Esophagus squamous epithelium (tissue), 5 donors: Measurements from ENCODE around the gene SETD1B. TPM values are rescaled to one million over a fixed set of nuclear protein-coding genes. Genes with fewer than 3 reads are reported as not detected.
A peak's percentile ranks its signal among the peaks of the same experiment; 100 is the strongest.

ENCODE experiments used
- DNase-seq: peaks from one replicate; lab custom pipeline; 2025; lab: John Stamatoyannopoulos, UW
- H3K27ac ChIP-seq, 4 donors: fragments of 200-600 bp; sonication (generic); one replicate each; pipeline ENCODE4 v1.5.1; 2016 to 2019; ENCODE audit warnings: mild to moderate bottlenecking in 1 of 4
- H3K27me3 ChIP-seq, 4 donors: fragments of 200-600 bp; sonication (generic); 1 replicate in 3 of 4; 2 replicates in 1 of 4; pipeline versions ENCODE4 v1.5.1 to v1.6.0; 2017 to 2021; ENCODE audit warnings: antibody characterized with exemption in 1 of 4
- H3K36me3 ChIP-seq, 3 donors: fragments of 200-600 bp; sonication (generic); one replicate each; pipeline ENCODE4 v1.5.1; 2016 to 2019
- H3K4me1 ChIP-seq, 3 donors: fragments of 200-600 bp; sonication (generic); one replicate each; pipeline ENCODE4 v1.5.1; 2017 to 2019
- H3K4me3 ChIP-seq, 4 donors: fragments of 200-600 bp; sonication (generic); 1 replicate in 3 of 4; 2 replicates in 1 of 4; pipeline ENCODE4 v1.5.1; 2016 to 2019; ENCODE audit warnings: mild to moderate bottlenecking in 2 of 4, moderate library complexity in 1 of 4
- H3K9me3 ChIP-seq, 3 donors: fragments of 200-600 bp; sonication (generic); one replicate each; pipeline ENCODE4 v1.5.1; 2016 to 2019
- CTCF ChIP-seq, 6 experiments: fragments of 450-650 bp in 4 of 6; fragments of 200-600 bp in 2 of 6; sonication (generic) in 2 of 6; IDR thresholded peaks; one replicate each; pipeline ENCODE4 v1.5.1; 2016 to 2019; ENCODE audit warnings: antibody characterized with exemption in 6 of 6, mild to moderate bottlenecking in 4 of 6, moderate library complexity in 4 of 6
- POLR2A ChIP-seq, 4 donors: fragments of 450-650 bp; IDR thresholded peaks; one replicate each; pipeline ENCODE4 v1.6.1; 2017; ENCODE audit warnings: antibody characterized with exemption in 4 of 4, mild to moderate bottlenecking in 4 of 4, moderate library complexity in 3 of 4
- WGBS, 2 donors: methylation state at CpG; one replicate each; pipeline ENCODE4 v1.1.5; 2018; 5-methylcytosine and 5-hydroxymethylcytosine counted together
- intact Hi-C: fragments of 100-400 bp; cut with DNase I; formaldehyde crosslinking; loops from one replicate; pipeline ENCODE4 v1.15.0; 2022
- total RNA-seq, 4 donors: library from RNA; depleted of rRNA; stranded (reverse); fragments of >200 nt; gene quantifications; one replicate each; pipeline ENCODE4 v1.1.0, GENCODE V29; 2016
- donor health status: DM: yes; HTN: yes; CAD: no.

Gene SETD1B
- total RNA-seq, 4 donors from 2014 or later = 5.6 to 14.4 (median 10.6) TPM

GRCh38 chr12:121799156-121799841, 4.5 kb upstream of the SETD1B start:
- Histone ChIP-seq H3K4me1 (peaks cover 42 to 68% (median 50%) of the 10 kb centered on the region in 3 donors), H3K4me3 (peak overlapping the region; percentile 75 to 91 (median 86)), H3K36me3 (peaks cover 8 to 14% (median 8%) of the 10 kb centered on the region in 3 donors), H3K27me3 (no peaks in the 10 kb centered on the region), H3K27ac (peak overlapping the region; percentile 100), H3K9me3 (no peaks in the 10 kb centered on the region)
- no peak for DNase-seq
- TF ChIP-seq POLR2A (IDR thresholded peaks at IDR 0.05) (peak in 2 of 4 donors; percentile 29 to 36), CTCF (IDR thresholded peaks at IDR 0.05) (peak in 2 of 6 experiments; percentile 8 to 12)
- 6 to 10% methylated on average over 4 to 14 of the region's 30 CpGs for WGBS, 2 donors
- intact Hi-C loops = no loop called here

- intact Hi-C loops = no loop called here
- Histone ChIP-seq H3K36me3 (peaks cover 8 to 14% (median 8%) of the 10 kb centered on the region in 3 donors), H3K27ac (peak overlapping the region; percentile 100), H3K4me3 (peak overlapping the region; percentile 75 to 91 (median 86)), H3K4me1 (peaks cover 35 to 63% (median 43%) of the 10 kb centered on the region in 3 donors), H3K27me3 (no peaks in the 10 kb centered on the region), H3K9me3 (no peaks in the 10 kb centered on the region)
- 0% methylated on average over 11 of the region's 84 CpGs; no CpG with 5 or more reads in 1 of the 2 donors for WGBS, 2 donors
- peak; percentile 52 for DNase-seq
- peak in 1 of 6 experiments; percentile 7 for TF ChIP-seq CTCF (IDR thresholded peaks at IDR 0.05)
- TF ChIP-seq POLR2A (IDR thresholded peaks at IDR 0.05) = peak in 2 of 4 donors; percentile 70 to 89
These were observed 3.7 kb upstream of the SETD1B start for GRCh38 chr12:121799842-121800693.

- Histone ChIP-seq H3K27ac (peak overlapping the region; percentile 100), H3K4me1 (peaks cover 30 to 63% (median 38%) of the 10 kb centered on the region in 3 donors), H3K27me3 (no peaks in the 10 kb centered on the region), H3K36me3 (peaks cover 1 to 11% (median 3%) of the 10 kb centered on the region in 3 donors), H3K4me3 (peak overlapping the region; percentile 75 to 91 (median 86)), H3K9me3 (no peaks in the 10 kb centered on the region)
- DNase-seq = no peak
- TF ChIP-seq CTCF (IDR thresholded peaks at IDR 0.05) = no peak
- TF ChIP-seq POLR2A (IDR thresholded peaks at IDR 0.05) = peak in 2 of 4 donors; percentile 68 to 81
- intact Hi-C loops = no loop called here
- WGBS, 2 donors = 0 to 3% methylated on average over 3 to 23 of the region's 86 CpGs
These were observed 2.9 kb upstream of the SETD1B start for GRCh38 chr12:121800694-121801594.

- TF ChIP-seq CTCF (IDR thresholded peaks at IDR 0.05) (no peak), POLR2A (IDR thresholded peaks at IDR 0.05) (peak in 1 of 4 donors; percentile 43)
- intact Hi-C loops = no loop called here
- H3K27ac ChIP-seq = peak overlapping the region; percentile 100
- no peak for DNase-seq
- no peaks in the 10 kb centered on the region for H3K9me3 ChIP-seq
- H3K4me1 ChIP-seq = peaks cover 30 to 63% (median 38%) of the 10 kb centered on the region in 3 donors
- 1% methylated on average over 17 to 18 of the region's 18 CpGs for WGBS, 2 donors
- H3K36me3 ChIP-seq = peaks cover 0 to 16% (median 0%) of the 10 kb centered on the region in 3 donors
- H3K27me3 ChIP-seq = no peaks in the 10 kb centered on the region
- peak overlapping the region; percentile 75 to 91 (median 86) for H3K4me3 ChIP-seq
These were observed 2.0 kb upstream of the SETD1B start for GRCh38 chr12:121801595-121802484.
